Measurements from ENCODE around the gene SLC2A9.

DNA sequence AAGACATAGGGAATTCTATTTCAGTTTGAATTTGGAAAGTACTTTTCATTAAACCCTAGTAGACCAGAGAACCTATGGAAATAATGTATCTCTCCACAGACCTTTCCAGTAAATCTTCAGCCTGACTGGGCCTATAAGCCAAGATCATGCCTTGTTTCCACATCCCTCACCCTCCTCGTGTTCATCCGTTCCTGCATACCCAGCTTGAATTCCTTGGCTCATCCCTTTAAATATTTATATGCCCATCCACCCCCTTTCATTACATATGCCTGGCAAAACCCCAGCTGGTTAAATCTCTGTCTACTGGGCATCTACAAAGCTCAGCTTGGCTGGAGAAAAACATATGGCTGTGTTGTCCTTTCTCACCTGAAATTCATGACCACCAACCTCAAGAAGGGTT lies 32.4 kb downstream of the SLC2A9 start:
- TF ChIP-seq, protein P1, sequence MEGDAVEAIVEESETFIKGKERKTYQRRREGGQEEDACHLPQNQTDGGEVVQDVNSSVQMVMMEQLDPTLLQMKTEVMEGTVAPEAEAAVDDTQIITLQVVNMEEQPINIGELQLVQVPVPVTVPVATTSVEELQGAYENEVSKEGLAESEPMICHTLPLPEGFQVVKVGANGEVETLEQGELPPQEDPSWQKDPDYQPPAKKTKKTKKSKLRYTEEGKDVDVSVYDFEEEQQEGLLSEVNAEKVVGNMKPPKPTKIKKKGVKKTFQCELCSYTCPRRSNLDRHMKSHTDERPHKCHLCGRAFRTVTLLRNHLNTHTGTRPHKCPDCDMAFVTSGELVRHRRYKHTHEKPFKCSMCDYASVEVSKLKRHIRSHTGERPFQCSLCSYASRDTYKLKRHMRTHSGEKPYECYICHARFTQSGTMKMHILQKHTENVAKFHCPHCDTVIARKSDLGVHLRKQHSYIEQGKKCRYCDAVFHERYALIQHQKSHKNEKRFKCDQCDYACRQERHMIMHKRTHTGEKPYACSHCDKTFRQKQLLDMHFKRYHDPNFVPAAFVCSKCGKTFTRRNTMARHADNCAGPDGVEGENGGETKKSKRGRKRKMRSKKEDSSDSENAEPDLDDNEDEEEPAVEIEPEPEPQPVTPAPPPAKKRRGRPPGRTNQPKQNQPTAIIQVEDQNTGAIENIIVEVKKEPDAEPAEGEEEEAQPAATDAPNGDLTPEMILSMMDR (IDR thresholded peaks at IDR 0.05 in 4 of 5, conservative IDR thresholded peaks at IDR 0.05 in 1 of 5): no peak
- no peak for TF ChIP-seq POLR2A (IDR thresholded peaks at IDR 0.05)

All from gastrocnemius medialis (tissue), 4 donors.